IMR-90 (cell line): ENCODE data around the gene CNTN5. TPM values are rescaled to one million over a fixed set of nuclear protein-coding genes. Genes with fewer than 3 reads are reported as not detected.

ENCODE experiments used
- ATAC-seq: fragments of 200-7000 bp; cut with Tn5 transposase; 2 replicates; pipeline ENCODE4 v1.9.1; 2020; ENCODE audit warnings: low read depth, mild to moderate bottlenecking, moderate library complexity
- BruUV-seq: library from RNA; stranded (reverse); fragments of 400-500 nt; replicated peaks from 2 replicates; lab custom pipeline; 2021; lab: Mats Ljungman, UMichigan
- CTCF ChIA-PET: fragments of 300-600 bp; formaldehyde crosslinking; extraction: SDS; loops from one replicate; lab custom pipeline; 2021; ENCODE audit warnings: antibody characterized with exemption; lab: Yijun Ruan, JAX
- POLR2A ChIA-PET: fragments of 300-600 bp; sonication (Branson Sonifier 250); formaldehyde crosslinking; loops from one replicate; lab custom pipeline; 2022; ENCODE audit warnings: antibody characterized with exemption; ENCODE audit not compliant: unreplicated experiment; lab: Charles Lee
- DNase-seq: peaks from one replicate; pipeline ENCODE4 v3.0.0; 2013
- H2AFZ ChIP-seq: replicated peaks from 2 replicates; pipeline ENCODE3; 2013; ENCODE audit warnings: low read length, mild to moderate bottlenecking; ENCODE audit not compliant: poor library complexity
- H2AK5ac ChIP-seq: 2 replicates; pipeline ENCODE4 v1.6.1; 2013; ENCODE audit warnings: low read depth, low read length, inconsistent platforms
- H2AK9ac ChIP-seq: replicated peaks from 2 replicates; pipeline ENCODE3; 2013; ENCODE audit warnings: mild to moderate bottlenecking, low read depth, low read length, moderate library complexity; ENCODE audit not compliant: poor library complexity
- H2BK120ac ChIP-seq: 2 replicates; pipeline ENCODE4 v1.6.1; 2013; ENCODE audit warnings: low read depth, low read length, inconsistent platforms
- H2BK15ac ChIP-seq: 3 replicates; pipeline ENCODE4 v1.6.1; 2013; ENCODE audit warnings: low read depth, low read length, inconsistent platforms
- H2BK20ac ChIP-seq: 2 replicates; pipeline ENCODE4 v1.6.1; 2013; ENCODE audit warnings: low read depth, mild to moderate bottlenecking, inconsistent platforms, low read length, moderate library complexity
- H2BK5ac ChIP-seq: 2 replicates; pipeline ENCODE4 v1.6.1; 2013; ENCODE audit warnings: mild to moderate bottlenecking, low read depth, low read length, inconsistent platforms; ENCODE audit not compliant: poor library complexity, severe bottlenecking
- H3K14ac ChIP-seq: replicated peaks from 2 replicates; pipeline ENCODE4 v1.6.1; 2013; ENCODE audit warnings: low read depth, low read length, inconsistent platforms
- H3K18ac ChIP-seq: 2 replicates; pipeline ENCODE4 v1.6.1; 2013; ENCODE audit warnings: low read depth, low read length, control low read depth
- H3K23ac ChIP-seq: 2 replicates; pipeline ENCODE4 v1.6.1; 2013; ENCODE audit warnings: low read depth, low read length, inconsistent platforms
- H3K27ac ChIP-seq: 2 replicates; pipeline ENCODE4 v1.5.1; 2013; ENCODE audit warnings: mild to moderate bottlenecking, control low read depth, low read length; ENCODE audit not compliant: insufficient read depth
- H3K27me3 ChIP-seq: 2 replicates; pipeline ENCODE4 v1.6.1; 2013; ENCODE audit warnings: low read length; ENCODE audit not compliant: control insufficient read depth, insufficient read depth
- H3K36me3 ChIP-seq: 2 replicates; pipeline ENCODE4 v1.6.1; 2013; ENCODE audit warnings: low read length, mixed read lengths; ENCODE audit not compliant: control insufficient read depth, insufficient read depth
- H3K4ac ChIP-seq: 2 replicates; pipeline ENCODE4 v1.6.1; 2013; ENCODE audit warnings: low read depth, low read length, inconsistent platforms
- H3K4me1 ChIP-seq: 2 replicates; pipeline ENCODE4 v1.6.1; 2013; ENCODE audit warnings: low read length, mixed read lengths; ENCODE audit not compliant: control insufficient read depth, insufficient read depth
- H3K4me2 ChIP-seq: 2 replicates; pipeline ENCODE4 v1.6.1; 2013; ENCODE audit warnings: low read depth, mild to moderate bottlenecking, control low read depth, low read length, moderate library complexity
- H3K4me3 ChIP-seq: 2 replicates; pipeline ENCODE4 v1.5.1; 2013; ENCODE audit warnings: low read depth, mild to moderate bottlenecking, control low read depth, low read length, moderate library complexity; ENCODE audit not compliant: insufficient read depth
- H3K56ac ChIP-seq: 2 replicates; pipeline ENCODE4 v1.6.1; 2013; ENCODE audit warnings: low read length, inconsistent platforms; ENCODE audit not compliant: insufficient read depth; ENCODE audit errors: extremely low read depth
- H3K79me1 ChIP-seq, 2 experiments: 2 replicates each; pipeline ENCODE4 v1.6.1; 2013; ENCODE audit warnings: low read length in 2 of 2, inconsistent platforms in 1 of 2, low read depth in 1 of 2
- H3K9ac ChIP-seq: 2 replicates; pipeline ENCODE4 v1.6.1; 2013; ENCODE audit warnings: low read depth, low read length, control low read depth
- H3K9me1 ChIP-seq: 2 replicates; pipeline ENCODE4 v1.6.1; 2013; ENCODE audit warnings: low read length, inconsistent platforms; ENCODE audit not compliant: insufficient read depth
- H3K9me3 ChIP-seq: 2 replicates; pipeline ENCODE4 v1.6.1; 2013; ENCODE audit warnings: low read length; ENCODE audit not compliant: control insufficient read depth, insufficient read depth
- H4K20me1 ChIP-seq: 2 replicates; pipeline ENCODE4 v1.6.1; 2013; ENCODE audit warnings: low read length, inconsistent platforms; ENCODE audit not compliant: insufficient read depth
- H4K5ac ChIP-seq: 2 replicates; pipeline ENCODE4 v1.6.1; 2013; ENCODE audit warnings: mild to moderate bottlenecking, low read depth, low read length, control low read depth
- H4K8ac ChIP-seq, 2 experiments: 2 replicates each; pipeline ENCODE4 v1.6.1; 2013; ENCODE audit warnings: low read depth in 2 of 2, low read length in 2 of 2, control low read depth in 1 of 2, inconsistent platforms in 1 of 2
- H4K91ac ChIP-seq: 2 replicates; pipeline ENCODE4 v1.6.1; 2013; ENCODE audit warnings: low read depth, low read length, inconsistent platforms; ENCODE audit not compliant: insufficient read depth
- ELK1 ChIP-seq: fragments of 150-350 bp; IDR thresholded peaks from 2 replicates; pipeline ENCODE4 v1.6.1; 2016; ENCODE audit warnings: low read depth, mild to moderate bottlenecking, low read length, moderate library complexity, borderline replicate concordance
- dilution Hi-C: fragments of 300-500 bp; cut with HindIII; formaldehyde crosslinking; loops from one replicate; pipeline ENCODE4 v1.14.3; 2018; ENCODE audit warnings: low sequenced_read_pairs; ENCODE audit not compliant: unreplicated experiment
- in situ Hi-C: fragments of 300-500 bp; cut with MboI; formaldehyde crosslinking; loops from 3 replicates; pipeline ENCODE4 v1.14.3; 2019; ENCODE audit warnings: low sequenced_read_pairs, inconsistent platforms, mixed read lengths
- intact Hi-C: fragments of 100-400 bp; cut with micrococcal nuclease; formaldehyde crosslinking; loops from 2 replicates; pipeline ENCODE4 v1.10.0; 2022
- polyA plus RNA-seq, 3 experiments: library from polyadenylated mRNA; depleted of rRNA; stranded (reverse); fragments of >200 nt; gene quantifications; 2 replicates each; pipeline ENCODE4 v1.2.3, GENCODE V29; 2012; ENCODE audit warnings: low replicate concordance in 1 of 3
- total RNA-seq: library from RNA; depleted of rRNA; stranded (reverse); fragments of >200 nt; gene quantifications from 2 replicates; pipeline ENCODE4 v1.2.3, GENCODE V29; 2012

CNTN5 gene
- total and polyA plus RNA-seq, 2 of the 4 experiments (the other 2 are of a cell fraction): not detected

GRCh38 chr11:99718291-99718690 lies 697.5 kb downstream of the CNTN5 start:
- H2BK120ac ChIP-seq: no peak overlapping the region
- no peak overlapping the region for H3K18ac ChIP-seq
- H2BK20ac ChIP-seq: no peak overlapping the region
- intact Hi-C loops: no loop called here
- no peak overlapping the region for H3K56ac ChIP-seq
- H4K91ac ChIP-seq: no peak overlapping the region
- no TSS peak for BruUV-seq
- no peak for DNase-seq
- dilution Hi-C loops: no loop called here
- no peak overlapping the region for H3K23ac ChIP-seq
- no peak overlapping the region for H2AK9ac ChIP-seq
- no peak overlapping the region for H3K27ac ChIP-seq
- H3K4me3 ChIP-seq: no peak overlapping the region
- no peak overlapping the region for H3K14ac ChIP-seq
- H2AFZ ChIP-seq: no peak overlapping the region
- no peak for ATAC-seq
- H4K8ac ChIP-seq: no peak overlapping the region
- no peaks in the 10 kb centered on the region for H3K9me3 ChIP-seq
- H2AK5ac ChIP-seq: no peak overlapping the region
- no peak overlapping the region for H4K5ac ChIP-seq
- no peaks in the 10 kb centered on the region for H3K4me1 ChIP-seq
- CTCF ChIA-PET: no interaction called here
- in situ Hi-C loops: no loop called here
- H3K4me2 ChIP-seq: no peak overlapping the region
- no peak overlapping the region for H2BK5ac ChIP-seq
- POLR2A ChIA-PET: no interaction called here
- no peak overlapping the region for H3K9ac ChIP-seq
- H4K20me1 ChIP-seq: no peaks in the 10 kb centered on the region
- H3K9me1 ChIP-seq: no peaks in the 10 kb centered on the region
- no peaks in the 10 kb centered on the region for H3K79me1 ChIP-seq
- TF ChIP-seq ELK1: no peak
- no peak overlapping the region for H3K4ac ChIP-seq
- H3K27me3 ChIP-seq: no peaks in the 10 kb centered on the region
- no peaks in the 10 kb centered on the region for H3K36me3 ChIP-seq
- H2BK15ac ChIP-seq: no peak overlapping the region
